NCI-H226 (cell line): ENCODE measurements around the gene ADCYAP1R1.

Experiments used
- DNase-seq: peaks from one replicate; pipeline ENCODE4 v3.0.0-alpha.2; 2015

ADCYAP1R1 gene

DNA sequence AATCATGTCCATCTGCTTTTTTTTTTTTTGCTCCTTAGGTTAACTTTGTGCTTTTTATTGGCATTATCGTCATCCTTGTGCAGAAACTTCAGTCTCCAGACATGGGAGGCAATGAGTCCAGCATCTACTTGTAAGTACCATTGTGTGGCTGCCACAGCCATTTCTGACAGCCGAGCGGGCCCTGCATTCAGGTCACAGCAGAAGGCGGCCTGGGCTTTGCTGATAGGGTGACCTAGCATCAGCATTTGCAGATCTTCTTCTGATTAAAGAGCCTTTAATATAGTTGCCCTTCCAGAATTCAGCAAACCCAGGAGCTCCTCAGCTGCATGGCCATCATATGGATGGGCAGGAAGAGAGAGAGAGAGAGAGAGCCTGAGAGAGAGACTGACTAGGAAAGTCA, 40.5 kb downstream of the ADCYAP1R1 start:
- DNase-seq: no peak

DNA sequence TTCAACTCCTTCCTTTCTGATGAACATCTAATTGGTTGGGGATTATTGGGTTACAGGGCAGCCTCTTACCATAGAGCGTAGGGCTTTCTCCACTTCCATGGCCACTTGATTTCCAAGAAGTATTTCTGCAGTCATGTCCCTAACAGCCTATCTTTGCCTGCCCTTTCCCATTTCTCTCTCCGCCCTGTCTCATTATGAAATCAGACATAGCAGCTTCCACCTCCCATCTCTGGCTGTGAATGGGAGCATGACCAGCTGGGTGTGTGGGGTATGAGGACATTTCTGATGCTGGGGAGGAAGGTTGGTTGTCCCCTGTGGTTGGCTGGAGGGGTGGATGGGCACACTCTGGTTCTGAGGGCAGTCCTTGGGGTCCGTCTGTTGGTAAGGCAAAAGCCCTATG, 41.2 kb downstream of the ADCYAP1R1 start:
- no peak for DNase-seq

DNA sequence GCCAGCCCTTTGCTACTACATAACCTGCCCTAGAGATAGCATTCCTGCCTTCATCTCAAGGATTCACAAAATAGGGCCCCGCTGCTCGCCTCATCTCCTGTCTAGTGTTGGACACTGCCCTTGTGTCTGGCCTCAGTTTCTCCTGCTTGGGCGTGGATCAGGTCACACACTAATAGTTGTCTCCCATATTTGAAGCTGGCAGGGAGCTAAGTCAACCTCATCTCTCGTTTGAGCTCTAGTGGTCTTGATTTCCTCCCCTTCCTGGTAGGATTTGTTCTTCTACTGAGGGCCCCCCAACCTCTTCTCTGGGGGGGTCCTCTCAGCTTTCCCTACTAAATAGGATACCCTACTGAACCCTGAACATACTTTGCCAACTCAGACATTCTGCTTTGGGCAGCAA, 42.2 kb downstream of the ADCYAP1R1 start:
- DNase-seq: no peak

DNA sequence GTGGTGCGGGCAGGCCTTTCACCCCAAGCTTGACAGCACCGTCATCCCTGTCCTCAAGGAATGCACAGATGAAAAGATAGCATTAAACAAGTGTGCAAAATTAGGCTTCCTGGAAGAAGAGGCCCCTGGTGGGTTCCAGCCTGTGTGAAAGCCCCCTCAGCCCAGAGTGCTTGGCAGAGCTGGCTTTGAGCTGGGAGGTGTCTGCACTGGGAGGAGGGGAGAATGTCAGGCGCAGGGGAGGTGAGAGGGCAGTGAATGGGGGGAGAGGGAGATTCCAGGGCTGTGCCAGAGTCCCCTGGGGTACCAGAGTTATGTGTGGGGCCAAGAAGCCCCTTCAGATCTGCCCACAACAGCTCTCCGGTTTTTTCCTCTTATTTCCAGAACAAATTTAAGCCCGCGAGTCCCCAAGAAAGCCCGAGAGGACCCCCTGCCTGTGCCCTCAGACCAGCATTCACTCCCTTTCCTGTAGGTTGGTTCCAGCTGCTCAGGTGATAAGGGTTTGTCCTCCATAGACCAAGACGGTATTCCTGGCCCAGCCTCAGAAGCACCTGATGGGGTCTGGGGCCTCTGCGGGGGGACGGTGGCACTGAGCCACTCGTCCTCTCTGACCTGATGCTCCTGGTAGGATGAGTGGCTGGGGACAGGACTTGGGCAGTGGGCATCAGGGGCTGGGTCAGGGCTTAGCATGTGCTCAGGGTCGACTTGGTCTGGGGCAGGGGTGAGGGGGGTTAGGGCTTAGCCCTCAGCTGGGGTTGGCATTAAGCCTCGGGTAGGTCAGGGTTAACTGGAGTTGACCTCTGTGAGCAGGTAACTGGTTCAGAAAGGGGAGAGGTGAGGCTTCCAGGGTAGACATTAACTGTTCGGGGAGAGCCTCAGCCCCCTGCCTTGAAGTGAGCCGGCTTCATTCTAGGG, 43.4 kb downstream of the ADCYAP1R1 start:
- DNase-seq: no peak

DNA sequence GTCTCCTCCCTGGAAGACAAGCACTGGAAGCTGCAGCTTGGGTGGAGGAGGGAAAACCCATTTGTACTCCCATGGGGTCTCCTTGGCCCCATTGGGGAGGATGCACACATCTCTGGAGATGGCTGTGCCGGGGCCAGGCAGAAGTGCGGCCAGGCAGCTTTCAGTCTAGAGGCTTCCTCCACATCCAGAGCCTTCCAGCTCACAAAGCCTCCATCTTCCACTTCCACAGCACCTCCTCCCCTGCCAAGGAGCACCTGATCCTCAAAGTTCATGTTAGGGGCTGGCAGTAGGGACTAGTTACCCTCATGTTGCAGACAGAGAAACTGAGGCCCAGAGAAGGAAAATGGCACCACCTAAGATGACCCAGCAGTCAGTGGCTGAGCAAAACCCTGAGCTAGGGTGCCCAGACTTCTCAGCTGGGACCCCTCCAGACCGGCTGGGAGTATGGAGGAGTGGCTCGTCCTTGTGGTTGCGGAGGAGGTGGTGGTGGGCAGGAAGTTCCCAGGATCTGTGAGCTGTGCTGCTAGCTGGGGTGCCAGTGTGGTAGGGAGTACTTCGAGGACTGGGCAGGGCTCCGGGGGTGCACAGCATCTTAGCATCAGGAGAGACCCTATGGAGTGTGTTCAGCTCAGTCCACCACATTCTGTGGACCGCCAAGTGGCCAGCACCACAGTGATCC, 44.2 kb downstream of the ADCYAP1R1 start:
- DNase-seq: no peak

DNA sequence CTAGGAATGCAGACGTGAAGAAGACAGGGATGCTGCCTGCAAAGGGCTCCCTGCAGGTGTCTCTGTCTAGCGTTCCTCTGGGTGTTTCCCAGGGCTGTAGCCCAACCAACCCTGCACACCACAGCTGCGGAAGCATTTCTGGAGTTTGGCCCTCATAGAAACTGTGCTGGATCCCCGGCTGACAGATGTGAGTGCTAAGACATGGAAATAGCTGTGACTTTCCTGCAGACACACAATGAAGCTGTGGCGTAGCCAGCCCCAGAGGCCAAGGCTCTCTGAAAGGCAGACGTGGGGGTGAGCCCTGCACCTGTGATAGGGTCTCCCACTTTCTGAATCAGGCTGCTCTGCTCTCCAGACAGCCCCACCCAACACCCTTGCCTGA, 44.8 kb downstream of the ADCYAP1R1 start:
- DNase-seq: no peak

DNA sequence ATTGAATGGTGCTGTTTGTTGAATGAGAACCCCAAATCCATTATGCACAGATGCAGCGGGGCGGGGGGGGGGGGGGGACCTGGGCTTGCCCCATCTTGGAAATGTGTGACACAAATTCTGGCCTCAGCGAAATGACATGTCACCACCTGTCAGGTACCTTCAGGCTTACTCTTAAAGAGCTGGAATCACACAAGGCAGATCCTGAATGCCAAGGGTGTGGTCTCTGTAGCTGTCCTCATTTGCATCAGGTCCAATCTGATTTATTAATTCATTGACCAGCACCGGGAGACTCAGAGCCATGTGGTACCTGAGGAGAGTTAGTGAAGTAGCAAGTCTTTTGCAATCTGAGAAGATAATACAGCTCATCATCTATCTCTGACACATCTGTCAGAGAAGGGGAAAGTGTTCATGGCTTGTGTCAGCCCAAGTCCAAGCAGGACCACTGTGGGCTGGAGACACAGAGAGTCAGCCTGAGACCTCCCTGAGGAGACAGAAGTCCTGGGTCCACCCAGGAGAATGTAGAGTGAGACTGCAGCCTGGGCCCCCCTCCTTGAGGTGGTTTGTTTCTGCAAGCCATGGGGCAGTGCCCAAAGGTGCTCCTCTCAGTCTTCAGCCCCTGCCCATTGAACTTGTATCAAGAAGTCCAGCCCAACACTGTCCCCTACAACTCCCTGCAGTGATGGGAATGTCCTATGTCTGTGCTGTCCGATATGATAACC, 46.7 kb downstream of the ADCYAP1R1 start:
- no peak for DNase-seq

DNA sequence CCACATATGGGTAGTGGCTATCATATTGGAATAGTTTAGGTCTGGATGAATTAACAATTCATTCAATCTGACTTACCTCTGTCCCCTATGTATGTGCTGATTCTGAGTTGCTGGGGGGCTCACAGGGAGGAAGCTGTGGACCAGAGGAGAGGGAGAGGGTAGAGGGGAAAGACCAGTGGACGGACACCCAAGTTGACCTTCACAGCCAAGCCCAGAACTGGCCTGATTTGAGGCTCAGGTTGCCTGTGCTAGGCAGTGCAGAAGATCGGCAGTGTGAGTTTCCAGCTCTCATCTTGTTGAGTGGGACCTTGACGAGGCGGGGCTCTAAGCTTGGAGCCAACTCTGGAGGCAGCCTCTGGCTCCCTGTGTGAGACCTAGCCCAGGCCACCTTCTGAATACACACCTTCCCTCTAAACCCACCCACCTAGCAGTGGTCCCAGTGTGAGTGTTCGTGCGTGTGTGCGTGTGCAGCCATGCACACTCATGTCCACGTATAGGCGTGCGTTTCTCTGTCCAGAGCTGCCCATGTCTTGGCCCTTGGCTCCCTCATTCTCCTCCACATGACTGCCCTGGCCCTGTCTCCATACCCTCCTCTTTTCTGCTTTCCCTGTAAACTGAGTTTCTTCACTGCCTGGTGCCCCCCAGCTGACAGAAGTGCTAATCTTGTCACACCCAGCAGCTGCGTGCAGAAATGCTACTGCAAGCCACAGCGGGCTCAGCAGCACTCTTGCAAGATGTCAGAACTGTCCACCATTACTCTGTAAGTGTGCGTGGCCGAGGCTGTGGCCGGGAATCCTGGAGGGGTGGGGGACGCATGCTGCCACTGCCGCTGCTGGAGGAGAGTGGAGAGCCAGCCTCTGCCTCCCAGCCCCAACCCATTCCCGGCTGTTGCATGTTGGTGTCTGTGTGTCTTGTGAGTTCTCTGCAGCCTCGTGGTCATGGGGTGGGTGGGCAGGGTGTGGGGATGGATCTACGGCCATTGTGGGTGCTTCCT, 47.6 kb downstream of the ADCYAP1R1 start:
- DNase-seq: no peak

DNA sequence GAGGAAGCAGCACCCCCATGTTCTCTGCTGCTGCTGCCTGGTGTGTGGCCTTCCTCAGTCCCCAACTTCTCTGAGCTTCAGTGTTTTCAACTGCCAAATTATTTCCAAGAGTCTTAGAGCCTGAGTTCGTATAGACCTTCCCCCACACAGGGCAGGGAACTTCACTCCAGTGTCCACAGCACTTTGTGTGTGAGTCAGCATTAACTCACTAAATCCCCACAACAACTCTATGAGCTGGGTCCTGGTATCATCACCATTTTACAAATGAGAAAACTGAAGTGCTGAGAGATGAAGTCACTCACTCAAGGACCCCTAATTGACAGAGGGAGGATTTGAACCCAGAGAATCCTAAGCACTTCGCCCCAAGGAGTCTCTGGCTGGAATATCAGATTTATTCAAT, 48.3 kb downstream of the ADCYAP1R1 start:
- no peak for DNase-seq

DNA sequence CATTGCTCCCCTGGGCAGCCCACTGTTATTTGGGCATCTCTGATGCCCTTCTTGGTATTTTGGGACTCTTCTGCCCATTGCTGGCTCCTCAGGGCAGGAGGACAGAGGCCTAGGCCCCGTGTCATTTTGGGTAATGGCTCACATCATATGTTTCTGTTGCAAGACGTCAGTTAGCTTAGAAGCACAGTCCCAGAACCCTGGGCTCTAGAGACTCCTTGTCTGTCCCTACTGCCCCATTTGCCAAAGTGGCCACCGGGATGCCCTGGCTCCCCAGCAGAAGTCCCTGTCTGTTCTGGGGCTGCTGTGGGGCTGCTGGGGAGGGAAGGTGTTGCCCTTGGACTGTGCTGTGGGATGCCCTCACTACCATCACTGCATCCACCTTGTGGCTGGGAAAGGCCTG, 48.8 kb downstream of the ADCYAP1R1 start:
- DNase-seq: no peak

DNA sequence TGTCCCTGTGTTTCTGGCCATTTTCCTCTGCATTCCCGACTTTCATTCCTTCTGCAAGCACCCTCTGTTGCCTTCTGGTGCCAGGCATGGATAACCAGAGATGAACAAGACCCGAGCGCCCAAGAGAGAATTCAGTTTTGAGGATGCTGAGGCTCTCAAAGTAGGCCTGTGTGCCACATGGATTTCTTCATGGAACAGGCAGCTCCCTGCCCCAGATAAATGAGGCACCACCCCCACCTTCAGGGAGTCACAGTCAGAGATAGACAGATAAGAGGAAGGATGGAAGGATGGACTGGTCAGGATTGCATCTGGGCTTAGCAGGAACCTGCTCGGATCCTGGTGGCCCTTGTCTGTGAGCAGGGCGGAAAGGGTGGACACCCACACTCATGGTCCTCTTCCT, 49.4 kb downstream of the ADCYAP1R1 start:
- DNase-seq: no peak

DNA sequence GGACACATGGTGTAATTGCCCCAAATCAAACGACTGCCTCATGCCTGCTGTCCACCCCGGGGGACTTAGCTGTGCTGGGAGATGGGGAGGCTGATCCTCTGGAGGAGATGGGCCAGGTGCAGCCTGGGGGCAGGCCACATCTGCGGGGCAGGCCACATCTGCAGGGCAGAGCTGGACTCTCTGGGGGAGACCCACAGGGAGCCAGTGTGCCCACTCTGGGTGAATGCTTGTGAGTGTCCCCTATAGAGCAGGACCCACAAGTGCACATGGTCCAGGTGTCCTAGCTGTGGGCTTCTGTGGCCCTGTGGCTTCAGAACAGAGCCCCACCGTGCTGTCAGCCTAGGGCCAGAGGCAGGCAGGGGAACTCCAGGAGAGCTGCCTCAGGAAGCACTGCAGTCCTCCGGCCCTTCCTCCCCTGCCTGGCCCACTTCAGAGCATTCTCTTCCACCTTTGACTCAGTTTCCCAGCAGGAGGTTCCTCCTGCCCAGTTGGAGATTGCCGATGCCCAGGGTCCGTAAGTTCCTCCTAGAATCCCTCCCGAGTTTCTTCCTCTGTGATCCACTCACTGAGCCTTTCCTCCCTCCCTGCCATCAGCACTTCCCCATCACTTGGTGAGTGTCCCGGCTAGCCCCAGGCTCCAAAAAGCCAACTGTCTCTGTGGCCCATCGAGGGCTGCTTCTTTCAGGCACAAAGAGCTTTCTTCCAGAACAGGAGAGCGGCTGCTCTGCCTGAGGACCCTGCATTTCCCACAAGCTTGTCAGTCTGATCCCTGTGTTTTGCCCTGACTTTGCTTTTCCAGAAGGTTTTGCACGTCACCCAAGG, 50.3 kb downstream of the ADCYAP1R1 start:
- DNase-seq: no peak

DNA sequence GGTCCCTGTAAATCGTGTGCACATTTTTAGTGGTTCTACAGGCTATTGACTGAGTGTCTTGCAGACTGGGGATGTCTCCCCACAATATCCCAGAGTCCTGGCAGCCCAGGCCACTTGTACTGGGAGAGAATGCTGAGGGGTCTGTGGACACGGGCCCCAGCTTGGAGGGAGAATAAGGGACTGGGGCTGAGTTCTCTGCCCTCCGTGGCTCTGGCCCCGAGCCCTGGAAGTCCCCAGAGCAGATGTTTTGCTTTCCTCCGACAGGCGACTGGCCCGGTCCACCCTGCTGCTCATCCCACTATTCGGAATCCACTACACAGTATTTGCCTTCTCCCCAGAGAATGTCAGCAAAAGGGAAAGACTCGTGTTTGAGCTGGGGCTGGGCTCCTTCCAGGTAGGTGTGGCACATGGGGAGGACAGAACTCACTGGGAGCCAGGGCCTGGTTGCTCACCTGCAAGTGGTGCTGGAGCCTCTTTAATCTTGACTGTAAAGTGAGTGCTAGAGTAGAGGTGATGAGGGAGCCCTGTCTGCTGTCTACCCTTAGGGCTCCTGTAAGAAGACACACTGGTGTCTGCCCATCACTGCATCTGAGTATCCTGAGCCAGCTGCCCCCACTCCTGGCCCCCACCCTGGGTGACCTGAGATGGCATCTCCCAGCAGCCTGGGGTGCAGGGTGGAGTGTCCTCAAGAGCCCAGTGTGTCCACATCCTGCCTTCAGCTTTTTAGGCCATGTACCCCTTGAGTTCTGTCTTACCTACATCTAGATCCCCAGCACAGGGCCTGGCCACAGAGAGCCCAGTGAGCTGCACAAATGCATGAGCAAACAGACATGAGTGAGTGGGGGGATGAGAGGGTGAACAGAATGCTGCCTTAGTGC, 51.1 kb downstream of the ADCYAP1R1 start:
- no peak for DNase-seq

DNA sequence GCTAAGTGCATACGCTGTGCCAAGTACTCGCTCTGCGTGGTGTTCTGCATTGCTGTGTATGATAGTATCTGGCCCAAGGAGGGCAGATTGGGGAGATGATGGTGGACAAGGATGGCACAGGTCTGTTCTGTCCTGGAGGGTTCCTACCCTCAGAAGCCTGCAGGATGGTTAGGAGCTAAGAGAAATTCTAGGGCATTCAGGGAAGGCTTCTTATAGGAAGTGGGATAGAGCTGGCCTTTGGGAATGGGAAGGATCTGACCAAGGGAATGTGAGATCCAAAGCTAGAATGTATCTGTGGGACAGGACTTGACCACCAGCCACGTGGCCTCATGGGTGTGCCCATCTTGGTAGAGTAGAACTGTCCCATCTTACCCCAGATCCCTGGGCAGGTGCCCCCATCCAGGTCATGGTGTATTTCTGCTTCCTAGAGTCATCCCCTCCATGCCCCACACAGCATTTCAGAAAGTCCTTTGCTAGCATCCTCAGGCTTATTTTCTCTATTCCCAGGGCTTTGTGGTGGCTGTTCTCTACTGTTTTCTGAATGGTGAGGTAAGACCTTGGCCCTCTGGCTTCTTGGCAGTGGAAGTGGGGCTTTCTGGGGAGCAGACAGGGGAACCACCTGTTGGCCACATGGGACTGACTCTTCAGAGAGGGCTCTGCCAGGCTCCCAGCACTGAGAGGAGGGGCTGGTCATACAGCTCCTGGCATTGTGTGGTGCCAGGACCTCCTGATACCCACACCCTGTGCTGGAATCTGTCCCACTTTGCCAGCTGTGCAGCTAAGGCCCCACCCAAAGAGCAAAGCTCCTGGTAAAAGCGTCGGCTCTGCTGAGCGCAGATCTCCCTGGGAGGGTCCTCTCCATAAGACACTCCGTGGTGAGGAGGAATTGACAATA, 52.5 kb downstream of the ADCYAP1R1 start:
- no peak for DNase-seq

DNA sequence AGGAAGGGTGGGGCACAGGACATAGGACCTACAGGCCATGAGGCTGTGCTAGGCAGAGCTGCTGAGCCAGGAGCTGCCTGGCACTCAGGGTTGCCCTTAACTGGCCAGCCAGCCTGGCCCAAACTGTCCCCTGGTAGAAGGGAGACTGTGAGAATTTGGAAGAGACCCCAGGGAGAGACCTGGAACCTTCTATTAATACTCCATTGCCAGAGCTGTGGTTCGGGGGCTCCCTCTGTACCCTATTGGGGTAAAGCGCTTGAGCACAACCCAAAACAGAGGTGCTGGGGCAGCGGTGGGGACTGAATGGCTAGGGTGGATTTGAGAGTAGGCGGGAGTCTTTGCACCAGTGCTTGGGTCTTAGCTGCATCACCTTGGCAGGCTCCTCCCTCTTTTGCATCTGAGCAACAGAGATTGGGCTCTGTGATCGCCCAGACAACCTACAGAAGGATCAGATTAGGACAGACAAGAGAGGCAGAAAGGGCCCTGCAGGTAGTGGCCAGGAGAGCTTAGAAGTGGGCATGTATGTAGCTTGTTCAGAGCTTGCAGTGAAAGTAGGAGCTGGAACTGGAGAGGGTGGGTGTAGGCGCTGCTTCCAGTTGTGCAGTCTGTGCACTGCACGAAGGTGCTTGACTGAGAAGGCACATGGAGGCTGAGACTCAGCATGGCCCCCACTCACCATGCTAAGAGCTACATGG, 53.3 kb downstream of the ADCYAP1R1 start:
- DNase-seq: no peak

DNA sequence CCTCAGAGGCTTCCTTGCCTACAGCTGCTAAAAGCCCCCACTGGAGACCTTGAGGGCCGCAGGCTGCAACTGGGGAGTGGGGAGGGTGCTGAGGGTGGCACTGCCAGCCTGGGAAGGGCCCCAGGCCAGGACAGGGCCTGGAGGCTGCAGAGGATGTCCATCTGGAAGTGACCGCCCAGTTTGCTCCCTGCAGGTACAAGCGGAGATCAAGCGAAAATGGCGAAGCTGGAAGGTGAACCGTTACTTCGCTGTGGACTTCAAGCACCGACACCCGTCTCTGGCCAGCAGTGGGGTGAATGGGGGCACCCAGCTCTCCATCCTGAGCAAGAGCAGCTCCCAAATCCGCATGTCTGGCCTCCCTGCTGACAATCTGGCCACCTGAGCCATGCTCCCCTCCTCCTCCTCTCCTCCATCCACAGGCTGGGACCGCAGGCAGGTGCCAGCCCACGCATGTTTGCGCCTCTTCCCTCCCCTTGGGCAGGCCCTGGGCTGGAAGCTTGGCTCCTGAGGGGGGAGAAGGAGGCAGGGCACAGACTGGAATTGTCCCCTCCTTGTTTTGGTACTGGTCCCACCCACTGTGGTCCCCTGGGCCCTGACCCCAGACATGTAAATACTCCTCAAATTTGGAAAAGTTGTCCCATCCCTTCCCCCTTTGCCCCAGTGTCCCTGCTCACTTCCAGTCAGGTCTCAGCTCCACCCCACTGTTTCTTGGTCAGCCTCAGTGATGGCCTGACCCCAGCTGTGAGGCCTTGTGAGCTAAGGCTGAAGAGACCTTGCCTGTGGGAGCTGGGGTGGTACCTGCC, 54.4 kb downstream of the ADCYAP1R1 start:
- DNase-seq: no peak

DNA sequence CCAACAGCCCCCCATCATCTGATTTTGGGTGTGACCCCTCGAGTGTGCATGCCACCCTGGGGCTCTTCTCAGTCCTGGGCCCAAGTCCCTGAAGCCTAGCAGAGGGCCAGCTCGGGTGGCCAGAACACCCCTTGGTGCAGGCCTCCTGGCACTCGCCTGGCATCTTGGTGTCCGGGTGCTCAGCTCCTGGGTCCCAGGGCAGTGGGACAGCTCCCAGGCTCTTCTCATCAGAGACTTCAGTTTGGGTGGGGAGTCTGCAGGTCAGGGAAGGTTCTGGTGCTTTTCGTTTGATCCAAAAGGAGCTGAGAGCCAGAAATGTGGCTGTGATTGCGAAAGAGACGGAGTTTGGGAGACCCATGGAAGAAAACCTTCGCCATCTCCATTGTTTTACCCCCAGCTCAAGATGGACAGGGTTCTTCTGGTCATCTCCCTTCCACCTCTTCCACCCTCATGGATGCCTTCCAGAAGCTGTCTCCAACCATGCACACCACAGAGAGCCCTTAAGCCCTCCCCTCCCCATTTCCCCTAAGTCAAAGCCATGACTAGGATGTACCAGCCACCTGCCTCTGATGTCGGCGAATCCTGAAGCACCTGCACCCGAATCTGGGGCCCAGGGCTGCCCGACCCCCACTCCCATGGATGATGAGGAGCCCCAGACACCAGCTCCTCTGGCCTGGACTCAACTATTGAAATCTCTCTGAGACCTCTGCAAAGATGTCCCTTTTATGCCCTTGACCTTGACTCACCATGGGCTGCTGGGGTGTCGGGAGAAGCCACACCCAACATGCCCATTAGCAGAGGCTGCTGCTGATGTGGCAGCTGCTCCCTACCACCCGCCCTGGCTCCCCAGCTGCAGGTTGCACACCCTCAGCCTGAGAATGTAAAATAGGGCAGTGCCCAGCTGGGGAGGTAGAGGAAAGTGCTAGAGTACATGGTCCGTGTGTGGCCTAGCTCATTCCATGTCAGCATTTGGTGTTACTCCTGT, 55.3 kb downstream of the ADCYAP1R1 start:
- DNase-seq: no peak
